H1 (cell line): ENCODE results near the gene RARB. TPM values are rescaled to one million over a fixed set of nuclear protein-coding genes. Genes with fewer than 3 reads are reported as not detected.

Experiments used
- CTCF ChIA-PET: fragments of 300-600 bp; sonication (Branson Sonifier 250); formaldehyde crosslinking; loops from one replicate; lab custom pipeline; 2021; ENCODE audit not compliant: partially characterized antibody; lab: Charles Lee
- POLR2A ChIA-PET: fragments of 300-600 bp; sonication (Branson Sonifier 250); formaldehyde crosslinking; loops from one replicate; lab custom pipeline; 2021; ENCODE audit warnings: inconsistent platforms; ENCODE audit not compliant: partially characterized antibody; lab: Charles Lee
- DNase-seq, 2 experiments: peaks; one replicate each; pipeline versions ENCODE4 v3.0.0 to v3.0.0-alpha.2; 2010 to 2022; ENCODE audit warnings: low spot score in 2 of 2, low read depth in 1 of 2, mixed read lengths in 1 of 2
- FAIRE-seq: peaks from 2 replicates; lab custom pipeline; 2011; peaks lifted over from hg19 to GRCh38; lab: Jason Lieb, UNC
- H2AFZ ChIP-seq: 2 replicates; pipeline ENCODE4 v1.8.1; 2012; ENCODE audit warnings: low read length, inconsistent platforms
- H2AK5ac ChIP-seq: 2 replicates; pipeline ENCODE4 v1.6.1; 2013; ENCODE audit warnings: low read depth, low read length
- H2BK120ac ChIP-seq: replicated peaks from 2 replicates; pipeline ENCODE3; 2013; ENCODE audit warnings: low read depth, low read length, inconsistent platforms
- H2BK12ac ChIP-seq: 2 replicates; pipeline ENCODE4 v1.6.1; 2013; ENCODE audit warnings: low read depth, low read length
- H2BK15ac ChIP-seq: 2 replicates; pipeline ENCODE4 v1.6.1; 2013; ENCODE audit warnings: low read length
- H2BK20ac ChIP-seq: 2 replicates; pipeline ENCODE4 v1.6.1; 2013; ENCODE audit warnings: low read length
- H2BK5ac ChIP-seq: 2 replicates; pipeline ENCODE4 v1.6.1; 2013; ENCODE audit warnings: low read depth, low read length
- H3K14ac ChIP-seq: 2 replicates; pipeline ENCODE4 v1.6.1; 2013; ENCODE audit warnings: inconsistent platforms; ENCODE audit not compliant: insufficient read length
- H3K18ac ChIP-seq: 2 replicates; pipeline ENCODE4 v1.6.1; 2013; ENCODE audit warnings: low read length; ENCODE audit errors: extremely low read depth
- H3K23ac ChIP-seq: 2 replicates; pipeline ENCODE4 v1.6.1; 2013; ENCODE audit warnings: inconsistent platforms; ENCODE audit not compliant: insufficient read length
- H3K23me2 ChIP-seq: 2 replicates; pipeline ENCODE4 v1.6.1; 2013; ENCODE audit warnings: low read depth, low read length
- H3K27ac ChIP-seq: 2 replicates; pipeline ENCODE4 v1.6.1; 2011; ENCODE audit warnings: low read depth, low read length, inconsistent platforms
- H3K27me3 ChIP-seq, 4 experiments: replicated peaks in 1 of 4; 1 replicate in 1 of 4; 2 replicates in 3 of 4; pipeline versions ENCODE4 v1.6.1 to v1.8.1; 2011 to 2013; ENCODE audit warnings: low read length in 3 of 4, mild to moderate bottlenecking in 3 of 4, inconsistent platforms in 2 of 4, mixed read lengths in 2 of 4, moderate library complexity in 1 of 4; ENCODE audit not compliant: control insufficient read depth in 3 of 4, insufficient read depth in 3 of 4; ENCODE audit errors: extremely low read depth in 1 of 4
- H3K36me3 ChIP-seq, 4 experiments: 2 replicates each; pipeline versions ENCODE4 v1.6.1 to v1.8.1; 2011 to 2013; ENCODE audit warnings: mild to moderate bottlenecking in 4 of 4, low read length in 3 of 4, moderate library complexity in 2 of 4, control low read depth in 1 of 4, inconsistent platforms in 1 of 4; ENCODE audit not compliant: insufficient read depth in 4 of 4, control insufficient read depth in 2 of 4
- H3K4ac ChIP-seq: replicated peaks from 2 replicates; pipeline ENCODE3; 2013; ENCODE audit warnings: low read length, low read depth, mixed read lengths, inconsistent platforms; ENCODE audit not compliant: insufficient read length
- H3K4me1 ChIP-seq, 4 experiments: replicated peaks in 1 of 4; 1 replicate in 1 of 4; 2 replicates in 3 of 4; pipeline versions ENCODE4 v1.6.1 to v1.8.1; 2011 to 2013; ENCODE audit warnings: low read length in 3 of 4, inconsistent platforms in 2 of 4, mixed read lengths in 1 of 4; ENCODE audit not compliant: insufficient read depth in 4 of 4, control insufficient read depth in 3 of 4
- H3K4me2 ChIP-seq, 2 experiments: 2 replicates each; pipeline versions ENCODE4 v1.6.1 to v1.8.1; 2011 to 2013; ENCODE audit warnings: low read depth in 2 of 2, low read length in 2 of 2, control low read depth in 1 of 2, inconsistent platforms in 1 of 2, mild to moderate bottlenecking in 1 of 2; ENCODE audit not compliant: insufficient read depth in 1 of 2
- H3K4me3 ChIP-seq, 4 experiments: fragments of 200-600, 300-600 bp in 1 of 4; sonication (generic), shearing (Covaris generic), sonication (Bioruptor Twin) in 1 of 4; 2 replicates each; pipeline versions ENCODE4 v1.5.1 to v1.8.1; 2011 to 2016; ENCODE audit warnings: low read length in 4 of 4, low read depth in 3 of 4, control low read depth in 2 of 4, inconsistent platforms in 2 of 4, mild to moderate bottlenecking in 2 of 4, mixed read lengths in 1 of 4, moderate library complexity in 1 of 4; ENCODE audit not compliant: insufficient read depth in 2 of 4; ENCODE audit errors: extremely low read depth in 1 of 4
- H3K56ac ChIP-seq: replicated peaks from 2 replicates; pipeline ENCODE3; 2013; ENCODE audit warnings: low read depth, mild to moderate bottlenecking, mixed read lengths, low read length, inconsistent platforms; ENCODE audit not compliant: insufficient read length
- H3K79me1 ChIP-seq: 2 replicates; pipeline ENCODE4 v1.6.1; 2013; ENCODE audit warnings: low read depth, low read length, control low read depth
- H3K79me2 ChIP-seq, 2 experiments: 2 replicates each; pipeline versions ENCODE4 v1.6.1 to v1.8.1; 2012 to 2013; ENCODE audit warnings: low read length in 2 of 2, mild to moderate bottlenecking in 2 of 2, inconsistent platforms in 1 of 2; ENCODE audit not compliant: insufficient read depth in 2 of 2, control insufficient read depth in 1 of 2
- H3K9ac ChIP-seq, 4 experiments: replicated peaks in 1 of 4; 1 replicate in 1 of 4; 2 replicates in 3 of 4; pipeline versions ENCODE4 v1.6.1 to v1.8.1; 2011 to 2013; ENCODE audit warnings: low read depth in 3 of 4, low read length in 3 of 4, control low read depth in 2 of 4, mild to moderate bottlenecking in 2 of 4, moderate library complexity in 2 of 4, inconsistent platforms in 1 of 4; ENCODE audit errors: extremely low read depth in 1 of 4
- H3K9me3 ChIP-seq, 2 experiments: 2 replicates each; pipeline versions ENCODE4 v1.6.1 to v1.8.1; 2012 to 2013; ENCODE audit warnings: mild to moderate bottlenecking in 2 of 2, moderate library complexity in 2 of 2, control low read depth in 1 of 2, inconsistent platforms in 1 of 2, low read depth in 1 of 2, low read length in 1 of 2, mixed read lengths in 1 of 2; ENCODE audit not compliant: insufficient read depth in 2 of 2
- H4K20me1 ChIP-seq, 2 experiments: replicated peaks in 1 of 2; 2 replicates each; pipeline versions ENCODE3 to v1.8.1; 2011 to 2013; ENCODE audit warnings: inconsistent platforms in 2 of 2, low read length in 2 of 2, mild to moderate bottlenecking in 1 of 2; ENCODE audit not compliant: insufficient read depth in 2 of 2, control insufficient read depth in 1 of 2
- H4K5ac ChIP-seq: 2 replicates; pipeline ENCODE4 v1.6.1; 2013; ENCODE audit warnings: low read length, low read depth, mixed read lengths, inconsistent platforms; ENCODE audit not compliant: insufficient read length
- H4K8ac ChIP-seq: 2 replicates; pipeline ENCODE4 v1.8.0; 2013; ENCODE audit warnings: mild to moderate bottlenecking, moderate library complexity, low read length, inconsistent platforms; ENCODE audit not compliant: insufficient read depth; ENCODE audit errors: extremely low read depth
- H4K91ac ChIP-seq: replicated peaks from 2 replicates; pipeline ENCODE3; 2013; ENCODE audit warnings: low read length, mixed read lengths, inconsistent platforms; ENCODE audit not compliant: insufficient read length
- ASH2L ChIP-seq: fragments of 200-600, 300-600 bp; sonication (generic); IDR thresholded peaks from one replicate; pipeline ENCODE4 v1.7.1; 2017; ENCODE audit warnings: low read length
- BRCA1 ChIP-seq: IDR thresholded peaks from 2 replicates; pipeline ENCODE4 v1.6.1; 2012; ENCODE audit warnings: low read depth, low read length, improper control_type of control experiment
- CBX5 ChIP-seq: fragments of 300-800, 300-1000 bp; sonication (generic); IDR thresholded peaks from 2 replicates; pipeline ENCODE4 v1.7.1; 2016; ENCODE audit warnings: antibody characterized with exemption, low read length, low read depth
- CBX8 ChIP-seq: fragments of 300-800, 300-1000 bp; sonication (generic); IDR thresholded peaks from 2 replicates; pipeline ENCODE4 v1.7.1; 2016; ENCODE audit warnings: low read depth, low read length, borderline replicate concordance
- CEBPB ChIP-seq: IDR thresholded peaks from 2 replicates; pipeline ENCODE4 v1.6.1; 2012; ENCODE audit warnings: low read depth, low read length
- CREB1 ChIP-seq: IDR thresholded peaks from 2 replicates; pipeline ENCODE4 v1.6.1; 2012; ENCODE audit warnings: inconsistent platforms
- CTBP2 ChIP-seq: IDR thresholded peaks from 2 replicates; pipeline ENCODE4 v1.7.0; 2011; ENCODE audit warnings: borderline replicate concordance, mild to moderate bottlenecking, moderate library complexity, mixed read lengths, low read length; ENCODE audit not compliant: insufficient read depth, insufficient read length
- E2F6 ChIP-seq: IDR thresholded peaks from 2 replicates; pipeline ENCODE4 v1.6.1; 2012; ENCODE audit warnings: inconsistent platforms
- EGR1 ChIP-seq: IDR thresholded peaks from 2 replicates; pipeline ENCODE4 v1.6.1; 2011; ENCODE audit warnings: low read depth, low read length, borderline replicate concordance
- GTF2F1 ChIP-seq: IDR thresholded peaks from 2 replicates; pipeline ENCODE4 v1.6.1; 2012; ENCODE audit warnings: low read depth, low read length, improper control_type of control experiment, borderline replicate concordance
- KDM1A ChIP-seq: fragments of 200-600, 300-600 bp; sonication (generic); IDR thresholded peaks from 2 replicates; pipeline ENCODE4 v1.7.1; 2016; ENCODE audit warnings: mild to moderate bottlenecking, low read length, borderline replicate concordance
- POLR2AphosphoS5 ChIP-seq: IDR thresholded peaks from 2 replicates; pipeline ENCODE4 v1.6.1; 2011; ENCODE audit warnings: low read depth, low read length
- SAP30 ChIP-seq: fragments of 300-600 bp; sonication (generic); IDR thresholded peaks from 2 replicates; pipeline ENCODE4 v1.7.1; 2012; ENCODE audit warnings: low read length, moderate library complexity, mild to moderate bottlenecking, inconsistent platforms; ENCODE audit not compliant: insufficient read depth, insufficient replicate concordance
- SP4 ChIP-seq: IDR thresholded peaks from 2 replicates; pipeline ENCODE4 v1.6.1; 2012; ENCODE audit warnings: low read length, inconsistent platforms
- YY1 ChIP-seq: IDR thresholded peaks from 2 replicates; pipeline ENCODE4 v1.6.1; 2011; ENCODE audit warnings: low read depth, mild to moderate bottlenecking, low read length
- WGBS, 2 experiments: shearing (Covaris generic) in 1 of 2; methylation state at CpG; one replicate each; pipeline versions ENCODE4 v1.1.6 to v1.1.7; 2013 to 2015; ENCODE audit warnings: low lambda C conversion rate in 2 of 2, mixed read lengths in 2 of 2, inconsistent platforms in 1 of 2, low coverage in 1 of 2, missing lambda C conversion rate in 1 of 2; ENCODE audit not compliant: insufficient replicate concordance in 2 of 2, insufficient coverage in 1 of 2, insufficient read length in 1 of 2; ENCODE audit errors: extremely low coverage in 1 of 2, missing lambda C conversion rate in 1 of 2; 5-methylcytosine and 5-hydroxymethylcytosine counted together
- polyA plus RNA-seq, 7 experiments: library from polyadenylated mRNA; depleted of rRNA in 3 of 7; stranded (reverse) in 5 of 7; unstranded in 2 of 7; fragments of >200 nt in 5 of 7; fragments of 200-250 nt in 2 of 7; gene quantifications; 1 replicate in 5 of 7; 2 replicates in 1 of 7; 4 replicates in 1 of 7; pipeline versions ENCODE4 v1.2.1 to v1.2.3, GENCODE V29; 2011 to 2013; ENCODE audit warnings: missing spikeins in 2 of 7, mixed read lengths in 2 of 7
- total RNA-seq: library from RNA; stranded (reverse); fragmentation: NEBNext Ultra II Directional; extraction: Animal tissue kit (Norgen Biotek cat#: 25700); gene quantifications from 2 replicates; pipeline ENCODE4 v1.2.1, GENCODE V29; 2021

The RARB gene
- total and polyA plus RNA-seq, 2 of the 8 experiments (the other 6 are each of a cell fraction or from before 2014, with no cell fraction given) = 0.15 to 0.22 TPM

- no peak overlapping the region for H2AFZ ChIP-seq
- H3K4ac ChIP-seq = no peak overlapping the region
- no peak overlapping the region for H4K8ac ChIP-seq
- no peak overlapping the region for H4K91ac ChIP-seq
- H3K23ac ChIP-seq = no peak overlapping the region
- H3K18ac ChIP-seq = no peak overlapping the region
- H3K4me1 ChIP-seq = no peaks in the 10 kb centered on the region
- no peak overlapping the region for H2BK20ac ChIP-seq
- H3K4me2 ChIP-seq = no peak overlapping the region
- no peak overlapping the region for H2BK12ac ChIP-seq
- H3K9me3 ChIP-seq = peaks cover 1 to 3% of the 10 kb centered on the region in 2 experiments; a peak in 2 of 4 replicates
- H4K5ac ChIP-seq = no peak overlapping the region
- no peak overlapping the region for H3K56ac ChIP-seq
- peaks cover 0 to 2% (median 0%) of the 10 kb centered on the region in 4 experiments; a peak in 1 of 8 replicates for H3K36me3 ChIP-seq
- ChIA-PET POLR2A (no interaction called here), CTCF (interaction anchor here (0.6 to 1.4 kb wide), 2 partner anchors 17 to 83 kb away, joined by 3 to 4 read pairs; no protein-coding TSS in a partner anchor)
- no peak overlapping the region for H3K14ac ChIP-seq
- no peak overlapping the region for H2BK120ac ChIP-seq
- H2BK15ac ChIP-seq = no peak overlapping the region
- FAIRE-seq = no peak
- WGBS, 2 experiments = 89% methylated on average over 3 of the region's 3 CpGs; no CpG with 5 or more reads in 1 of the 2 experiments
- no peak overlapping the region for H3K27ac ChIP-seq
- H3K23me2 ChIP-seq = no peaks in the 10 kb centered on the region
- H3K79me2 ChIP-seq = no peaks in the 10 kb centered on the region
- no peak overlapping the region for H3K4me3 ChIP-seq
- H2AK5ac ChIP-seq = no peak overlapping the region
- H4K20me1 ChIP-seq = no peaks in the 10 kb centered on the region
- no peaks in the 10 kb centered on the region for H3K27me3 ChIP-seq
- H3K9ac ChIP-seq = no peak overlapping the region
- H2BK5ac ChIP-seq = no peak overlapping the region
- TF ChIP-seq EGR1 = no peak
- no peak for TF ChIP-seq CREB1
- no peak for TF ChIP-seq SAP30
- no peak for TF ChIP-seq CBX8
- no peak for TF ChIP-seq SP4
- TF ChIP-seq YY1 = no peak
- no peak for TF ChIP-seq CTBP2
- no peak for TF ChIP-seq BRCA1
- TF ChIP-seq CBX5 = no peak
- no peak for TF ChIP-seq E2F6
- TF ChIP-seq POLR2AphosphoS5 = no peak
- no peak for TF ChIP-seq GTF2F1
- no peak for TF ChIP-seq ASH2L
- TF ChIP-seq KDM1A = no peak
- no peak for TF ChIP-seq CEBPB
- TF ChIP-seq, all 59 proteins: peak for 0
- DNase-seq = no peak
- H3K79me1 ChIP-seq = no peaks in the 10 kb centered on the region
These were observed 109.5 kb downstream of the RARB start for GRCh38 chr3:25537516-25537915.
